RCC 7860 (cell line): ENCODE results near the gene C11orf54.
"Not testable (repeated sequence)": the region's sequence is repeated elsewhere in the genome, so short reads cannot be mapped to it uniquely, and the experiment has no call there.

ENCODE experiments used
- DNase-seq: peaks from one replicate; pipeline ENCODE4 v3.0.0-alpha.2; 2015; ENCODE audit warnings: low spot score
- FAIRE-seq: peaks from 2 replicates; lab custom pipeline; 2012; peaks lifted over from hg19 to GRCh38; lab: Jason Lieb, UNC

C11orf54 gene

DNA sequence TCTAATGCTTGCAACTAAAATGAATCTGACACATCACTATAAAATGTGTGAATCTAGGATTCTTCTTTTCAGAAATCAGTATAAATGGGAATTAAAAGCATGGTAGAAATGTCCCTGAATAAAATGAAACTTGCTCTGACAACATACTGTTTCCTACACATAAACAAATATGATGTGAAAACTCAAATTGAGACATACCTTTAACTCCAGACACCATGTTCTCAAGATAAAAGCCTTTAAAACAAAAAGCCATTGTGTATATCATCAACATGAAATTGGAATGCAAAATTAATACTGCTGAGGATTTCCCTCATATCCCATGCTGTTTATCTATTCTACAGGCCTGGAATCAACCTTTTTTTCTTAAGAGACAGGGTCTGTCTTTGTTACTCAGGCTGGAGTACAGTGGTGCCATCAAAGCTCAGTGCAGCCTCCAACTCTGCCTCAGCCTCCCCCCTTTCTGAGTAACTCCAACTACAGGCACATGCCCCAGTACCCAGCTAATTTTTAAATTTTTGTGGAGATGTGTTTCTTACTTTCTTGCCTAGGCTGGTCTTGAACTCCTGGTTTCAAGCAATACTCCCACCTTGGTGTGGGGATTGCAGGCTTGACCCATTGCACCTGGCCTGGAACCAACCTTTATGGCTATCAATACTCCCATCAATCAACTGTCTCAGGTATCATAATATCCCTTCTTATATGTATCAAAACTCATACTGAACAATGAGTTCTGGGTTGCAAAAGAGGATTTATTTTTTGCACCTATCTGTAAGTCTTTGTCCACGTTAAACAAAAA lies 6.8 kb upstream of the C11orf54 start:
- no peak for FAIRE-seq

DNA sequence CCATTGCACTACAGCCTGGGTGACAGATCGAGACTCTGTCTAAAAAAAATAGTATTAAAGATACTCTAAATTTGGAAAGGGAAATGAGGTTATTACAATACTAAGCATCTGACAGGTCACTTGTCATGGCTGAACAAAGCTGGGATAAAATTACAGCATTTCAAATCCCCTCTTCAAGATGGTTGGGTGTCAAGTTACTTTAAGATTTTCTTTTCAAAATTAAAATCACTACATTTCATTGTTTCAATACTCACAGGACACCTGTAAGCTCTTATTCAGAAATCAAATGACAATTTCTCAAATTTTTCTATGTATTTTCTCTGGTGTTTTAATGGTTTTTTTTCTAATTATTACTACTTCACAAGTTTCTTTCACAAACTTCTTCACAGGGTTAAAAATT lies 5.8 kb upstream of the C11orf54 start:
- FAIRE-seq = no peak
- DNase-seq = no peak

More for the DNA sequence above, 6.8 kb upstream of the C11orf54 start:
- DNase-seq = no peak

DNA sequence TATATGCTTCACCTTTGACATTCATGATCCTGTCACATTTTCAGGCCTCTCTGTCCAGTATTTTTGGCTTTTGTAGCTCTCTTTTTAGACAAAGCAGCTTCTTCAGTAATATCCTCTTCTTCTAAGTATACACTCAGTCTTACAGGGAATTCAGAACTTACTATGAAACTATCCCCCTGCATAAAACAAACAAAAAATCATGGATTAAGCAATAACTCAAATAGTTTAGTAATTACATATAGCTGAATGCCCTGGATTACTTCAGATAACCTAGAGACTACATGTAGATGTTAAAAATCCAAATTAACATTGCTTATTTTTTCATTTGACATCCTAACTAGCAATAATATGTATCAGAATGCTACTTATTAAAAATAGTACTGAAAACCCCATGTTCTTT lies 5.3 kb upstream of the C11orf54 start:
- DNase-seq = no peak

GRCh38 chr11:93737904-93738612 lies 3.4 kb upstream of the C11orf54 start:
- peak; percentile 11 for FAIRE-seq
- DNase-seq = peak; percentile 25

More for the DNA sequence above, 5.3 kb upstream of the C11orf54 start:
- no peak for FAIRE-seq

GRCh38 chr11:93738647-93739081 lies 2.8 kb upstream of the C11orf54 start:
- DNase-seq (no peak), FAIRE-seq (no peak)

- FAIRE-seq (no peak), DNase-seq (peak; percentile 41)
Observed at GRCh38 chr11:93740031-93740729, 1.3 kb upstream of the C11orf54 start.

- FAIRE-seq (no peak), DNase-seq (peak; percentile 41)
Observed at GRCh38 chr11:93740730-93741093, 760 bp upstream of the C11orf54 start.

DNA sequence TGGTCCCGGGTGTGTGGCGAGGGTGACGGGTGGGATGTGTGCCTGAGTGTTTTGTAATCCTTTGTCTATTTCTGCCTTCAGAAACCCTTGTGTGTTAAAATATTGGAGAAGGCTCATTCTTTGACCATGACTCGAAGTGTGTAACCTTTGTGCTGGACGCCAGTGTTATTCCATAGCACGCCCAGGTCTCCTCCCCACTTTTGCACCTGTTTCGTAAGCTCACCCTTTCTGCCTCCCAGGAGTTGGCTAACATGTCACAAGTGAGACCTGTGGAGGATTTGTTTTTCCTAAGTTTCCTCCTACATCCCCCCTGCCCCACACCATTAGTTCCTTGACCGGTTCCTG lies 382 bp downstream of the C11orf54 start:
- DNase-seq (peak; percentile 17), FAIRE-seq (no peak)

GRCh38 chr11:93743291-93743690 lies 1.8 kb downstream of the C11orf54 start:
- DNase-seq = no peak
- no peak for FAIRE-seq

GRCh38 chr11:93744669-93745004 lies 3.2 kb downstream of the C11orf54 start:
- DNase-seq = no peak
- FAIRE-seq = no peak

DNA sequence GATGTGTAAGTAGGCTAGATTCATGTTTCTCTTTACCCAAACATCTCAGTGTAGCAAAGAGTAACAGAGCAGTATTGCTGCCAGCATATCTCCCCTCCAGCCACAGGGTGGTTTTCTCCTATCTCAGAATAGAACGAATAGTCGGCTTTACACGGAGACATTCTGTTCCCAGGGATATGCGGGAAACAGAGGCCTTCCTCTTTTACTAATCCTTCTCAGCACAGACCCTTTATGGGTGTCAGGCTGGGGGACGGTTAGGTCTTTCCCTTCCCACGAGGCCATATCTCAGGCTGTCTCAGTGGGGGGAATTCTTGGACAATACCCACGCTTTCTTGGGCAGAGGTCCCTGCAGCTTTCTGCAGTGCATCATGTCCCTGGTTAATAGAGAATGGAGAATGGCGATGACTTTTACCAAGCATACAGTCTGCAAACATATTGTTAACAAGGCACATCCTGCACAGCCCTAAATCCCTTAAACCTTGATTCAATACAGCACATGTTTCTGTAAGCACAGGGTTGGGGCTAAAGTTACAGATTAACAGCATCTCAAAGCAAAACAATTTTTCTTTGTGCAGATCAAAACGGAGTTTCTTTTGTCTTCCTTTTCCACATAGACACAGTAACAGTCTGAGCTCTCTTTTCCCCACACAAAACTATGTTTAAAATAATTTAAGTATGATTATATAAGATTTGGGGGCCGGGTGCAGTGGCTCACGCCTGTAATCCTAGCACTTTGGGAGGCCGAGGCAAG lies 3.7 kb downstream of the C11orf54 start:
- not testable (repeated sequence) for DNase-seq, FAIRE-seq

- no peak for FAIRE-seq
- DNase-seq = no peak
Observed at GRCh38 chr11:93746101-93746500, 4.6 kb downstream of the C11orf54 start.

- DNase-seq (no peak), FAIRE-seq (no peak)
Observed at GRCh38 chr11:93747122-93747521, 5.7 kb downstream of the C11orf54 start.

GRCh38 chr11:93751001-93751400 lies 9.5 kb downstream of the C11orf54 start:
- no peak for FAIRE-seq
- no peak for DNase-seq

- DNase-seq = no peak
- FAIRE-seq = no peak
Observed at GRCh38 chr11:93753241-93753640, 11.8 kb downstream of the C11orf54 start.

- FAIRE-seq (no peak), DNase-seq (no peak)
Observed at GRCh38 chr11:93756748-93757147, 15.3 kb downstream of the C11orf54 start.

GRCh38 chr11:93757301-93757700 lies 15.8 kb downstream of the C11orf54 start:
- no peak for FAIRE-seq
- DNase-seq = no peak

DNA sequence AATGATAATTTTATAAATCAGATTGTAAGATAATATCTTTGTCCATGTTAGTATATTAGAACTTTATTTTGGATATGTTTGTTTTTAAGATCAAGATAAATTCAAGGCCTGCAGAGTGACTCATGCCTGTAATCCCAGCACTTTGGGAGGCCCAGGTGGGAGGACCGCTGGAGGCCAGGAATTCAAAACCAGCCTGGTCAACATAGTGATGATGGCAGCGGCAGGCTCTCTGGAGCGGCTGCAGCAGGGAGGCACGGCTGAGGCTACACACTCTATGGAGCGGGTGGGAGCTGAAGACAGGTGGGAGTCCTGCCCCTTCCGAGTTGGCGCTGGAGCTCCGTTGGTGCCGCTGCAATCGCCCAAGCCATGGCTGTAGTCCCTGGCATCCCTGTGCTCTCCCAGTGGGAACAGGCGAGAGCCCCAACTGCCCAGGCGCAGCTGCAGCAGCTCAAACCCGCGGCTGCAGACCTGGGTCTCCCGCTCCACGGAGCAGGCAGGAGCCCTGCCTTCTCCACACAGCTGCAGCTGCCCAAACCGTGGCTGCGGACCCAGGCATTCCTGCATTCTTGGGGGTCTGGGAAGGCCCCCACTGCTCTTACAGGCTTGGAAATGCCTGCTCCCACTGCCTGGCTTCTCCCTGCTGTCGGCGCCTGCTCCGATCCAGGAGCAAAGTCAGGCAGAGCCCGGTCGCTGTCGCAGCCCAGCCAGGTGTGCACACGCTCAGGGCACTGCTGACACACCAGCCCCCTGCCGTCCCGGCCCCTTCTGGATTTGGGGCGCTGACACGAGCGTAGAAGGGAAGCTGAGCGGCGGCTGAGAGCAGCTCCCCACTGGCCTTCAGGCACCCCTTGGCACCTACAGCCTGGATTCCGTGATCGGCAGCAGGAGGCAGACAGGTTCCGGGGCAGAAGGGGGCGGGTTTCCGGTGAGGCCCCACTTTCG lies 16.7 kb downstream of the C11orf54 start:
- no peak for FAIRE-seq
- DNase-seq = no peak

- not testable (repeated sequence) for FAIRE-seq, DNase-seq
Observed at GRCh38 chr11:93759123-93759522, 17.7 kb downstream of the C11orf54 start.

GRCh38 chr11:93761910-93762309 lies 20.4 kb downstream of the C11orf54 start:
- no peak for FAIRE-seq

More at GRCh38 chr11:93761910-93762309, 20.4 kb downstream of the C11orf54 start:
- DNase-seq = no peak
